Measurements from ENCODE around the gene TMEM119. TPM values are rescaled to one million over a fixed set of nuclear protein-coding genes. Genes with fewer than 3 reads are reported as not detected.
"Not testable (repeated sequence)": the region's sequence is repeated elsewhere in the genome, so short reads cannot be mapped to it uniquely, and the experiment has no call there.

Gene TMEM119
- polyA plus RNA-seq, 1 of the 3 experiments (the other 2 are of a cell fraction): 25.7 TPM

GRCh38 chr12:108559007-108559655 lies 38.8 kb downstream of the TMEM119 start:
- Histone ChIP-seq H4K20me1 (ENCODE audit: insufficient read depth) (peaks cover 42% of the 10 kb centered on the region), H3K4me2 (peak overlapping the region; percentile 92; the same call in 1 of the 2 replicates)
- CTCF ChIA-PET: interaction anchor here (1.1 to 16.0 kb wide), 3 partner anchors 9 to 245 kb away, joined by 3 to 503 read pairs (median 9); no protein-coding TSS in a partner anchor

GRCh38 chr12:108555383-108555782 lies 42.5 kb downstream of the TMEM119 start:
- H4K20me1 ChIP-seq (ENCODE audit: insufficient read depth): peaks cover 79% of the 10 kb centered on the region
- H3K4me3 ChIP-seq (ENCODE audit: low read depth in 2 of 2, low read length in 1 of 2); H3K36me3 ChIP-seq (replicated peaks in 1 of 2; ENCODE audit: control insufficient read depth in 1 of 2, insufficient read depth in 2 of 2, low read length in 1 of 2); H3K9ac ChIP-seq; H2AFZ ChIP-seq (ENCODE audit: low read depth); H3K9me2 ChIP-seq; H3K27ac ChIP-seq (ENCODE audit: low read depth in 2 of 2, low read length in 1 of 2); H3K27me3 ChIP-seq (ENCODE audit: insufficient read depth); POLR2A ChIA-PET; H3F3A ChIP-seq (replicated peaks; ENCODE audit: insufficient read depth); DNase-seq; H3K9me3 ChIP-seq: not testable (repeated sequence)
- 91% methylated on average over 9 of the region's 9 CpGs for WGBS (ENCODE audit: low lambda C conversion rate)
- peaks cover 100% of the 10 kb centered on the region for H3K79me2 ChIP-seq (ENCODE audit: insufficient read depth)
- CTCF ChIA-PET: interaction anchor here (3.1 kb wide), 1 partner anchor 63 kb away, joined by 18 read pairs; no protein-coding TSS in a partner anchor
- 0 out of 2 replicates have a peak overlapping the region, but pooled peaks have one; percentile 4 for H3K4me2 ChIP-seq
- H3K4me1 ChIP-seq (ENCODE audit: control insufficient read depth in 1 of 2, insufficient read depth in 2 of 2, low read depth in 1 of 2, low read length in 1 of 2): peaks cover 4 to 15% of the 10 kb centered on the region in 2 experiments; a peak in 3 of 4 replicates

More at GRCh38 chr12:108559007-108559655, 38.8 kb downstream of the TMEM119 start:
- no peak for DNase-seq
- H3K27me3 ChIP-seq (ENCODE audit: insufficient read depth): no peaks in the 10 kb centered on the region
- H3K4me1 ChIP-seq (ENCODE audit: control insufficient read depth in 1 of 2, insufficient read depth in 2 of 2, low read depth in 1 of 2, low read length in 1 of 2): peaks cover 9 to 27% of the 10 kb centered on the region in 2 experiments; a peak in 3 of 4 replicates
- POLR2A ChIA-PET: interaction anchor here (0.6 to 0.7 kb wide), 2 partner anchors 344 to 504 kb away, joined by 3 to 4 read pairs; no protein-coding TSS in a partner anchor
- H3K4me3 ChIP-seq (ENCODE audit: low read depth in 2 of 2, low read length in 1 of 2): peak overlapping the region in 1 of 2 experiments; percentile 97; a peak in 1 of 4 replicates
- peaks cover 89% of the 10 kb centered on the region for H3K79me2 ChIP-seq (ENCODE audit: insufficient read depth)
- WGBS (ENCODE audit: low lambda C conversion rate): 81% methylated on average over 14 of the region's 14 CpGs
- H3K9ac ChIP-seq: no peak overlapping the region
- H3K36me3 ChIP-seq (replicated peaks in 1 of 2; ENCODE audit: control insufficient read depth in 1 of 2, insufficient read depth in 2 of 2, low read length in 1 of 2): peaks cover under 1 to 8% of the 10 kb centered on the region in 2 experiments
- no peaks in the 10 kb centered on the region for H3K9me3 ChIP-seq
- TF ChIP-seq RCOR1 (IDR thresholded peaks at IDR 0.05; ENCODE audit: low read length) (no peak), NRF1 (IDR thresholded peaks at IDR 0.05; ENCODE audit: low read depth, low read length) (no peak), NFIC (IDR thresholded peaks at IDR 0.05; ENCODE audit: borderline replicate concordance) (no peak), TAF1 (IDR thresholded peaks at IDR 0.05; ENCODE audit: borderline replicate concordance, low read depth, low read length) (no peak), EZH2phosphoT487 (IDR thresholded peaks at IDR 0.05; ENCODE audit: borderline replicate concordance, low read depth) (no peak), CHD2 (IDR thresholded peaks at IDR 0.05; ENCODE audit: low read length, partially characterized antibody) (no peak), YY1 (IDR thresholded peaks at IDR 0.05; ENCODE audit: low read depth) (no peak), RAD21 (IDR thresholded peaks at IDR 0.05; ENCODE audit: low read length) (no peak), REST (IDR thresholded peaks at IDR 0.05; ENCODE audit: low read depth, low read length) (no peak), FOXJ3 (CRISPR knock-in tag; IDR thresholded peaks at IDR 0.05) (no peak), POLR2AphosphoS5 (IDR thresholded peaks at IDR 0.05; ENCODE audit: low read depth, low read length) (no peak), PBX3 (IDR thresholded peaks at IDR 0.05) (no peak), JUND (IDR thresholded peaks at IDR 0.05) (no peak)
- no peaks in the 10 kb centered on the region for H3K9me2 ChIP-seq
- H3K27ac ChIP-seq (ENCODE audit: low read depth in 2 of 2, low read length in 1 of 2): no peak overlapping the region
- H3F3A ChIP-seq (replicated peaks; ENCODE audit: insufficient read depth): peaks cover 7% of the 10 kb centered on the region
- no peak overlapping the region for H2AFZ ChIP-seq (ENCODE audit: low read depth)
